Measurements from ENCODE around the gene PSD2. TPM values are rescaled to one million over a fixed set of nuclear protein-coding genes. Genes with fewer than 3 reads are reported as not detected.

PSD2 gene
- polyA plus RNA-seq, 3 donors: not detected

GRCh38 chr5:139837711-139838380 is 42.2 kb downstream of the PSD2 start:
- intact Hi-C loops (cut with micrococcal nuclease): loop anchor here in 1 of 2 donors (5.0 kb wide), 1 partner anchor 46 kb away; no protein-coding TSS in a partner anchor
- no peaks in the 10 kb centered on the region for H3K36me3 Mint-ChIP-seq
- Histone ChIP-seq H2AFZ (ENCODE audit: insufficient read depth, low read depth, low read length, poor library complexity, severe bottlenecking) (no peak overlapping the region), H3K9ac (ENCODE audit: insufficient read depth, low read length, poor library complexity, severe bottlenecking) (no peak overlapping the region), H3K4me2 (replicated peaks; ENCODE audit: extremely low read depth, low read length, poor library complexity, severe bottlenecking) (no peak overlapping the region), H3K27me3 (ENCODE audit: control insufficient read depth in 2 of 2, insufficient read depth in 2 of 2, low read length in 2 of 2) (peaks cover 0 to 3% of the 10 kb centered on the region in 2 donors), H3K36me3 (replicated peaks in 1 of 2; ENCODE audit: control insufficient read depth in 1 of 2, insufficient read depth in 2 of 2, low read length in 2 of 2) (no peaks in the 10 kb centered on the region), H3K9me3 (replicated peaks in 1 of 2; ENCODE audit: control insufficient read depth in 1 of 2, insufficient read depth in 1 of 2, low read length in 2 of 2) (no peaks in the 10 kb centered on the region), H3K79me2 (ENCODE audit: insufficient read depth, low read length) (no peaks in the 10 kb centered on the region), H3K4me3 (replicated peaks in 1 of 3; ENCODE audit: low read depth in 2 of 3, low read length in 3 of 3) (no peak overlapping the region), H4K20me1 (ENCODE audit: insufficient read depth, low read length) (no peaks in the 10 kb centered on the region), H3K4me1 (ENCODE audit: control insufficient read depth in 1 of 2, insufficient read depth in 2 of 2, low read length in 2 of 2) (no peaks in the 10 kb centered on the region), H3K27ac (ENCODE audit: low read depth in 1 of 2, low read length in 2 of 2) (no peak overlapping the region)
- H3K4me3 Mint-ChIP-seq: no peak overlapping the region
- 88% methylated on average over 5 of the region's 10 CpGs for WGBS (ENCODE audit: insufficient coverage)
- peaks cover 6 to 20% (median 14%) of the 10 kb centered on the region in 3 donors for H3K27me3 Mint-ChIP-seq (ENCODE audit: low read depth in 3 of 3)
- peaks cover 0 to 2% (median 0%) of the 10 kb centered on the region in 7 donors for H3K9me3 Mint-ChIP-seq
- DNase-seq: no peak
- no peaks in the 10 kb centered on the region for H3K4me1 Mint-ChIP-seq
- no peak overlapping the region for H3K27ac Mint-ChIP-seq
- TF ChIP-seq CTCF (IDR thresholded peaks at IDR 0.05): no peak

- WGBS (ENCODE audit: insufficient coverage): 94% methylated on average over 7 of the region's 12 CpGs
- intact Hi-C loops (cut with micrococcal nuclease): loop anchor here in 1 of 2 donors (5.0 kb wide), 1 partner anchor 46 kb away; no protein-coding TSS in a partner anchor
- DNase-seq: no peak
- H4K20me1 ChIP-seq (ENCODE audit: insufficient read depth, low read length): no peaks in the 10 kb centered on the region
- Mint-ChIP-seq H3K36me3 (no peaks in the 10 kb centered on the region), H3K27ac (no peak overlapping the region), H3K9me3 (peaks cover 0 to 2% (median 0%) of the 10 kb centered on the region in 7 donors), H3K4me1 (no peaks in the 10 kb centered on the region), H3K4me3 (no peak overlapping the region), H3K27me3 (ENCODE audit: low read depth in 3 of 3) (peaks cover 6 to 20% (median 13%) of the 10 kb centered on the region in 3 donors)
- no peak overlapping the region for H3K4me3 ChIP-seq (replicated peaks in 1 of 3; ENCODE audit: low read depth in 2 of 3, low read length in 3 of 3)
- no peak for TF ChIP-seq CTCF (IDR thresholded peaks at IDR 0.05)
- H3K27ac ChIP-seq (ENCODE audit: low read depth in 1 of 2, low read length in 2 of 2): no peak overlapping the region
- H3K36me3 ChIP-seq (replicated peaks in 1 of 2; ENCODE audit: control insufficient read depth in 1 of 2, insufficient read depth in 2 of 2, low read length in 2 of 2): no peaks in the 10 kb centered on the region
- no peaks in the 10 kb centered on the region for H3K4me1 ChIP-seq (ENCODE audit: control insufficient read depth in 1 of 2, insufficient read depth in 2 of 2, low read length in 2 of 2)
- no peak overlapping the region for H2AFZ ChIP-seq (ENCODE audit: insufficient read depth, low read depth, low read length, poor library complexity, severe bottlenecking)
- H3K79me2 ChIP-seq (ENCODE audit: insufficient read depth, low read length): no peaks in the 10 kb centered on the region
- H3K9ac ChIP-seq (ENCODE audit: insufficient read depth, low read length, poor library complexity, severe bottlenecking): no peak overlapping the region
- no peaks in the 10 kb centered on the region for H3K27me3 ChIP-seq (ENCODE audit: control insufficient read depth in 2 of 2, insufficient read depth in 2 of 2, low read length in 2 of 2)
- no peak overlapping the region for H3K4me2 ChIP-seq (replicated peaks; ENCODE audit: extremely low read depth, low read length, poor library complexity, severe bottlenecking)
- H3K9me3 ChIP-seq (replicated peaks in 1 of 2; ENCODE audit: control insufficient read depth in 1 of 2, insufficient read depth in 1 of 2, low read length in 2 of 2): no peaks in the 10 kb centered on the region
Observed at GRCh38 chr5:139838381-139839197, 43.0 kb downstream of the PSD2 start.
